ENCODE measurements around the gene RHCE.
"Not testable (repeated sequence)": the region's sequence is repeated elsewhere in the genome, so short reads cannot be mapped to it uniquely, and the experiment has no call there.

RHCE gene

DNA sequence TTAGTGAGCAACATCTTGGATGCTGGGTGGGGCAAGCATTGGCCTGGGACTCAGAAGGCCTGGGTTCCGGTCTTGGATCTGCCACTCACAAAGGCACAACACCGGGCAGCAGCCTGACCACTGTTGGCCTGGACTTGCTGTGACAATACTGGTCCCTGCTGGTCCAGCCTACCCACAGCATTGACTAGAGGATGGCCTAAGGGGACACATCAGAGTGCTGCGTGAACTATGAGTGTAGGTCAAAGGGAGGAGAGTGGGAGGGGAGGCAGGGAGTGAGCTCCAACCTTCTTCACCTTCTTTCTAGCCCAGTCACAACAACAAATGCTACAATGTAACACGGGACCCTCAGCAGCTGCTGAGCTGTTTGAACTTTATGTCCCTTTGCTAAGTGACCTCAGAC lies 51.4 kb downstream of the RHCE start:
- ChIA-PET CTCF (interaction anchor here (1.5 kb wide), 1 partner anchor 119 kb away, joined by 3 read pairs; no protein-coding TSS in a partner anchor), POLR2A (no interaction called here)
- no peak for DNase-seq (ENCODE audit: extremely low spot score)
- TF ChIP-seq, protein P1, sequence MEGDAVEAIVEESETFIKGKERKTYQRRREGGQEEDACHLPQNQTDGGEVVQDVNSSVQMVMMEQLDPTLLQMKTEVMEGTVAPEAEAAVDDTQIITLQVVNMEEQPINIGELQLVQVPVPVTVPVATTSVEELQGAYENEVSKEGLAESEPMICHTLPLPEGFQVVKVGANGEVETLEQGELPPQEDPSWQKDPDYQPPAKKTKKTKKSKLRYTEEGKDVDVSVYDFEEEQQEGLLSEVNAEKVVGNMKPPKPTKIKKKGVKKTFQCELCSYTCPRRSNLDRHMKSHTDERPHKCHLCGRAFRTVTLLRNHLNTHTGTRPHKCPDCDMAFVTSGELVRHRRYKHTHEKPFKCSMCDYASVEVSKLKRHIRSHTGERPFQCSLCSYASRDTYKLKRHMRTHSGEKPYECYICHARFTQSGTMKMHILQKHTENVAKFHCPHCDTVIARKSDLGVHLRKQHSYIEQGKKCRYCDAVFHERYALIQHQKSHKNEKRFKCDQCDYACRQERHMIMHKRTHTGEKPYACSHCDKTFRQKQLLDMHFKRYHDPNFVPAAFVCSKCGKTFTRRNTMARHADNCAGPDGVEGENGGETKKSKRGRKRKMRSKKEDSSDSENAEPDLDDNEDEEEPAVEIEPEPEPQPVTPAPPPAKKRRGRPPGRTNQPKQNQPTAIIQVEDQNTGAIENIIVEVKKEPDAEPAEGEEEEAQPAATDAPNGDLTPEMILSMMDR (IDR thresholded peaks at IDR 0.05; ENCODE audit: control extremely low read depth, extremely low read depth, low read depth, missing control alignments): no peak

DNA sequence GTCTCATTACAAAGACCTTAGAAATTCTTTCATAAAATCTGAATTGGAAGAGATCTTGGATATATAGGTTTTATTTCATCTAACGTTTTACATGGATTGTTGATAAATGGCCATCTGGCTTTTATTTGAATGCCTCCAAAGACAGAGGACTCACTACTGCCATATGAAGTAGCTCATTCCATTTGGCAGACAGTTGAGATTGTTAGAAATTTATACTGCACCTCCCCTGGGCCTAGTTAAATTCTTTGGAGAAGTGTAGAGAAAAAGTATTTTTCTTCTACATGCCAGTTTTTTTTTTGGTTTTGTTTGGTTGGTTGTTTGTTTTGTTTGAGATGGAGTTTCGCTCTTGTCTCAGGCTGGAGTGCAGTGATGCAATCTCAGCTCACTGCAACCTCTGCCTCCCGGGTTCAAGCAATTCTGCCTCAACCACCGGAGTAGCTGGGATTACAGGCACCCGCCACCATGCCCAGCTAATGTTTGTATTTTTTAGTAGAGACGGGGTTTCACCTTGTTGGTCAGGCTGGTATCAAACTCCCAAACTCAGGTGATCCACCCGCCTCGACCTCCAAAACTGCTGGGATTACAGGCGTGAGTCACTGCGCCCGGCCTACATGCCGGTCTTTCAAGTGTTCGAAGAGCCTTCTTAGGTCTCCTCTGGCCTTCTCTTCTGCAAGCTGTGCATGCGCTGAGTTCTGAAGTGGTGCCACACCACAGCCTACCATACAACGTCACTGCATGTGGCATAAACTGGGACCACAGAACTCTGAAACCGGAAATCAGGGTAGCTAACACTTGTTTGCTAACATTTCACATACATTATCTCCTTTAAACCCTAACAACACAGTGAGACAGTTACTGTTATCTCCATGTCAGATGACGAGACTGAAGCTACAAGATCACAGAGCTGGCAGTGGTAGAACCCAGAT lies 57.7 kb downstream of the RHCE start:
- CTCF ChIA-PET; POLR2A ChIA-PET; DNase-seq (ENCODE audit: extremely low spot score): not testable (repeated sequence)

DNA sequence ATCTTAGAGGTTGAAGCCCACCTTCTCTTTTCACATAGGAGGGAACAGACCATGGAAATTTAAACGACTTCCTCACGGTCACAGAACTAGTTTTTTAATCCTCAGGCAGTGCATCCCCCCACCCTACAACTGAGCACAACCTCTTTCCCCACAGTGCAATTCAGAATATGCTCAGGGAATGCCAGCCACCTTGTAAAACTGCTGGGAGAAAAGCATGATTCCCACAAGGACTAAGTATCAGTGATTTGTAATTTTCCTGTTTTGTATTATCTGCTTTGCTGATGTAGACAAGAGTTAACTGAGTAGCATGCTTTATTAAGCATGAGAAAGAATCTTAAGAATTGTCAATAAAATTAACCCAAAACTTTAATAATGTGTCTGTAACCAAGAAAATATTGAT lies 58.7 kb downstream of the RHCE start:
- ChIA-PET CTCF (no interaction called here), POLR2A (no interaction called here)
- no peak for DNase-seq (ENCODE audit: extremely low spot score)
- TF ChIP-seq, protein P1 (IDR thresholded peaks at IDR 0.05; ENCODE audit: control extremely low read depth, extremely low read depth, low read depth, missing control alignments): no peak

DNA sequence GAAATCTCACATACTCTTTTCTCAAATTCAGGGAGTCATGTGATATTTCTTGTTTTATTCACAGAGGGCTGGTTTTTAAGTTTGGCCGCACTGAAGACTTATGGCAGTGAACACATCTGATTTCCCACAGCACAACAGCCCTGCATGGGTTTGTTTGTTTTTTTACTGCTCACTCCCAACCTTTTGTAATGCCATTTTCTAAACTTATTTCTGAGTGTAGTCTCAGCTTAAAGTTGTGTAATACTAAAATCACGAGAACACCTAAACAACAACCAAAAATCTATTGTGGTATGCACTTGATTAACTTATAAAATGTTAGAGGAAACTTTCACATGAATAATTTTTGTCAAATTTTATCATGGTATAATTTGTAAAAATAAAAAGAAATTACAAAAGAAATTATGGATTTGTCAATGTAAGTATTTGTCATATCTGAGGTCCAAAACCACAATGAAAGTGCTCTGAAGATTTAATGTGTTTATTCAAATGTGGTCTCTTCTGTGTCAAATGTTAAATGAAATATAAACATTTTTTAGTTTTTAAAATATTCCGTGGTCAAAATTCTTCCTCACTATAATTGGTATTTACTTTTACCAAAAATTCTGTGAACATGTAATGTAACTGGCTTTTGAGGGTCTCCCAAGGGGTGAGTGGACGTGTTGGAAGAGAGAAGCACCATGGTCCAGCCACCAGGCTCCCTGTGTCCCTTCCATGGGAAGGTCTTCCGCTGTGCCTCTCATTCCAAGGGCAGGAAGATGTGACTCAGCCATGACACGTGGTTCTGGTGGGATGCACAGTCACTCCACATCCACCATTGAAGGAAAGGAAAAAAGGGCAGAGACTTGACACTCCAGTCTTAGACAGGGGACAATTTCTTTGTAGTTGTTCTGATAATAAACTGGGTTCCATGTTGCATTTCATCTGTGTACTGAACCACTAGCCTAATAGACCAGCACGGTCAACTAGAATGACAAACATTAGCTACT lies 59.7 kb downstream of the RHCE start:
- CTCF ChIA-PET: no interaction called here

DNA sequence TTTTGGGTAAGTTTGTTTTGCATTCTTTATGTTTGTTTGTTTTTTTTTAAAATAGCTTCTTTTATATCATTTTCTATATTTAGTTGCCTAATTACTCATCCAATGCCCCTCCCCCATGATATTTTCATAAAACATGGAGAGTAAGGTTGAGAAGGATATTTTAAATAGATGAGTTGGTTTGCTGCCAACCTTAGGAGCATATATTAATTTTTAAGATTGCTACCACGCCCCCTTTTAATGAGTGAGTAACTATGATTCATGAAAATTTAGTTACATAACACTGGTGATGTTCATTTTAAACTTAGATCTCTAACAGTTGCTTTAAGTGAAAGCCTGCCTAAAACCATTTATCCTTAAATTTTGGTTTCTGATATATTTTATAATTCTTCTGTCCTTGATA lies 63.8 kb downstream of the RHCE start:
- TF ChIP-seq, protein P1 (IDR thresholded peaks at IDR 0.05; ENCODE audit: control extremely low read depth, extremely low read depth, low read depth, missing control alignments): no peak
- ChIA-PET POLR2A (interaction anchor here (0.5 kb wide), 1 partner anchor 1105 kb away, joined by 6 read pairs; no protein-coding TSS in a partner anchor), CTCF (no interaction called here)
- DNase-seq (ENCODE audit: extremely low spot score): no peak

More for the DNA sequence above, 59.7 kb downstream of the RHCE start:
- no peak for DNase-seq (ENCODE audit: extremely low spot score)
- TF ChIP-seq, protein P1 (IDR thresholded peaks at IDR 0.05; ENCODE audit: control extremely low read depth, extremely low read depth, low read depth, missing control alignments): no peak
- POLR2A ChIA-PET: interaction anchor here (0.6 kb wide), 1 partner anchor 470 kb away, joined by 3 read pairs; no protein-coding TSS in a partner anchor

DNA sequence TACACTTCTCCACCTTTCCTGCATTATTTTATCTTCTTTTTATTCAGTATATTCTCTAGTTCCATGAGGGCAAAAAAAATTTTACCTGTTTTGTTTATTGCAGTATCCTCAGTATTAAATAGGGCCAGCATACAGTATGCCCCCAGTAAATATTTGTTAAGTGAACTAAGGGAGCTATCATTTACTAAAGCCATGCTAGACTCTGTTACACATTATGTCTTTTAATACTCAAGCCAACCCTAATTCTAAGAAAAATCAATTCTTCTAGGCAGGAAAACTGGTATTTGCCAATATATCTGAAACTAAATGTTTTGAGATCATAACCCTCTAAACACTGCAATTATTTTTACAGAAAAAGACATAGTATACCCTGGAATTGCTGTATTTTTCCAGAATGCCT lies 64.2 kb downstream of the RHCE start:
- TF ChIP-seq, protein P1 (IDR thresholded peaks at IDR 0.05; ENCODE audit: control extremely low read depth, extremely low read depth, low read depth, missing control alignments): no peak
- no peak for DNase-seq (ENCODE audit: extremely low spot score)
- POLR2A ChIA-PET: interaction anchor here (0.5 kb wide), 1 partner anchor 1105 kb away, joined by 6 read pairs; no protein-coding TSS in a partner anchor
- CTCF ChIA-PET: no interaction called here

Data from GM10248 (cell line).